GM12878 (cell line): ENCODE results near the gene MVB12B. TPM values are rescaled to one million over a fixed set of nuclear protein-coding genes. Genes with fewer than 3 reads are reported as not detected.

Experiments
- ATAC-seq: fragments of 200-7000 bp; cut with Tn5 transposase; 3 replicates; pipeline ENCODE4 v1.9.1; 2020; ENCODE audit warnings: mild to moderate bottlenecking, moderate library complexity
- BruUV-seq: library from RNA; stranded (reverse); fragments of 400-500 nt; replicated peaks from 2 replicates; lab custom pipeline; 2021; lab: Mats Ljungman, UMichigan
- CTCF ChIA-PET: fragments of 300-600 bp; sonication (Branson Sonifier 250); formaldehyde crosslinking; extraction: SDS; loops from one replicate; lab custom pipeline; 2021; ENCODE audit warnings: inconsistent platforms; lab: Yijun Ruan, JAX
- POLR2A ChIA-PET: fragments of 350-600 bp; formaldehyde crosslinking; extraction: SDS; loops from one replicate; lab custom pipeline; 2021; ENCODE audit warnings: inconsistent platforms; lab: Charles Lee
- RAD21 ChIA-PET: fragments of 300-600 bp; sonication (Branson Sonifier 250); formaldehyde crosslinking; loops from one replicate; lab custom pipeline; 2023; ENCODE audit warnings: antibody characterized with exemption; ENCODE audit not compliant: unreplicated experiment; lab: Charles Lee
- SMC1A ChIA-PET: fragments of 300-600 bp; sonication (Branson Sonifier 250); formaldehyde crosslinking; loops from one replicate; lab custom pipeline; 2023; ENCODE audit not compliant: unreplicated experiment, uncharacterized antibody; lab: Charles Lee
- DNase-seq: peaks from one replicate; pipeline ENCODE4 v3.0.0-alpha.2; 2011; ENCODE audit warnings: low read depth, low spot score
- FAIRE-seq: peaks from 3 replicates; lab custom pipeline; 2011; peaks lifted over from hg19 to GRCh38; lab: Jason Lieb, UNC
- H2AFZ ChIP-seq: 2 replicates; pipeline ENCODE4 v1.6.0; 2011; ENCODE audit warnings: low read depth, low read length, control low read depth; ENCODE audit not compliant: control insufficient read depth
- H3K27ac ChIP-seq: 2 replicates; pipeline ENCODE4 v1.5.1; 2011; ENCODE audit warnings: control low read depth; ENCODE audit not compliant: control insufficient read depth, insufficient read depth
- H3K27me3 ChIP-seq, 2 experiments: replicated peaks in 1 of 2; 2 replicates each; pipeline versions ENCODE4 v1.6.0 to v1.6.1; 2011; ENCODE audit warnings: low read length in 1 of 2; ENCODE audit not compliant: control insufficient read depth in 2 of 2, insufficient read depth in 2 of 2
- H3K36me3 ChIP-seq, 2 experiments: 2 replicates each; pipeline ENCODE4 v1.5.1; 2011; ENCODE audit warnings: low read length in 1 of 2; ENCODE audit not compliant: control insufficient read depth in 2 of 2, insufficient read depth in 2 of 2
- H3K4me1 ChIP-seq: 2 replicates; pipeline ENCODE4 v1.6.1; 2011; ENCODE audit warnings: mild to moderate bottlenecking, low read length, moderate library complexity, mixed read lengths; ENCODE audit not compliant: control insufficient read depth, insufficient read depth
- H3K4me2 ChIP-seq: 2 replicates; pipeline ENCODE4 v1.6.0; 2011; ENCODE audit warnings: control low read depth; ENCODE audit not compliant: control insufficient read depth, insufficient read depth
- H3K4me3 ChIP-seq: fragments of 200-600 bp; sonication (generic); 2 replicates; pipeline ENCODE4 v1.5.1; 2016
- H3K79me2 ChIP-seq: 2 replicates; pipeline ENCODE4 v1.6.0; 2011; ENCODE audit warnings: low read length; ENCODE audit not compliant: control insufficient read depth, insufficient read depth
- H3K9ac ChIP-seq: 2 replicates; pipeline ENCODE4 v1.8.0; 2011; ENCODE audit warnings: low read length, control low read depth, mixed read lengths; ENCODE audit not compliant: control insufficient read depth, insufficient read depth
- H3K9me3 ChIP-seq: replicated peaks from 3 replicates; pipeline ENCODE4 v1.5.1; 2011; ENCODE audit warnings: mild to moderate bottlenecking, low read length; ENCODE audit not compliant: control insufficient read depth, insufficient read depth
- H4K20me1 ChIP-seq: 2 replicates; pipeline ENCODE4 v1.6.0; 2011; ENCODE audit not compliant: control insufficient read depth, insufficient read depth
- BRCA1 ChIP-seq: IDR thresholded peaks from 2 replicates; pipeline ENCODE4 v1.6.1; 2011; ENCODE audit warnings: low read depth, low read length, improper control_type of control experiment
- POLR2AphosphoS5 ChIP-seq: IDR thresholded peaks from 2 replicates; pipeline ENCODE4 v1.6.1; 2011; ENCODE audit warnings: mild to moderate bottlenecking, low read length, inconsistent platforms
- SUZ12 ChIP-seq: fragments of 200-600 bp; sonication (generic); IDR thresholded peaks from one replicate; pipeline ENCODE4 v1.6.1; 2018; ENCODE audit warnings: antibody characterized with exemption, mild to moderate bottlenecking; ENCODE audit not compliant: unreplicated experiment
- WGBS: methylation state at CpG from one replicate; pipeline ENCODE4 v1.1.6; 2016; ENCODE audit warnings: low lambda C conversion rate; ENCODE audit not compliant: insufficient replicate concordance, insufficient coverage; ENCODE audit errors: missing lambda C conversion rate; 5-methylcytosine and 5-hydroxymethylcytosine counted together
- in situ Hi-C: fragments of 300-500 bp; cut with MboI; formaldehyde crosslinking; loops from 9 replicates; pipeline ENCODE4 v1.14.3; 2018; ENCODE audit warnings: mixed read lengths
- intact Hi-C: fragments of 100-400 bp; cut with micrococcal nuclease; formaldehyde crosslinking; loops from one replicate; pipeline ENCODE4 v1.14.2; 2022; ENCODE audit not compliant: unreplicated experiment
- polyA plus RNA-seq, 11 experiments: library from polyadenylated mRNA; depleted of rRNA in 4 of 11; unstranded in 6 of 11; stranded (reverse) in 5 of 11; fragments of >200 nt; fragmentation: Nextera tagmentation in 4 of 11; fragmentation: Illumina TruSeq in 1 of 11; extraction: Ambion mirVana in 4 of 11; extraction: Trizol in 1 of 11; gene quantifications; 1 replicate in 1 of 11; 2 replicates in 10 of 11; pipeline versions ENCODE4 v1.2.1 to v1.2.3, GENCODE V29; 2011 to 2016; ENCODE audit warnings: inconsistent platforms in 2 of 11, missing spikeins in 2 of 11, low read depth in 1 of 11
- total RNA-seq, 4 experiments: library from RNA; depleted of rRNA in 3 of 4; stranded (reverse); fragments of >200 nt in 3 of 4; fragmentation: Illumina TruSeq in 1 of 4; extraction: Trizol in 1 of 4; gene quantifications; 2 replicates each; pipeline versions ENCODE4 v1.2.1 to v1.2.3, GENCODE V29; 2013 to 2021
- TF ChIP-seq, protein P1 (sequence below): fragments of 450-650 bp; conservative IDR thresholded peaks from 2 replicates; pipeline ENCODE4 v1.6.1; 2017; ENCODE audit warnings: mild to moderate bottlenecking, moderate library complexity
- TF ChIP-seq, protein P2 (sequence below): fragments of 450-650 bp; IDR thresholded peaks from 2 replicates; pipeline ENCODE4 v1.6.1; 2016; ENCODE audit warnings: mild to moderate bottlenecking

MVB12B gene
- total and polyA plus RNA-seq, 10 of the 15 experiments (the other 5 are each of a cell fraction or from before 2014, with no cell fraction given): 0.08 TPM; not detected in 9

DNA sequence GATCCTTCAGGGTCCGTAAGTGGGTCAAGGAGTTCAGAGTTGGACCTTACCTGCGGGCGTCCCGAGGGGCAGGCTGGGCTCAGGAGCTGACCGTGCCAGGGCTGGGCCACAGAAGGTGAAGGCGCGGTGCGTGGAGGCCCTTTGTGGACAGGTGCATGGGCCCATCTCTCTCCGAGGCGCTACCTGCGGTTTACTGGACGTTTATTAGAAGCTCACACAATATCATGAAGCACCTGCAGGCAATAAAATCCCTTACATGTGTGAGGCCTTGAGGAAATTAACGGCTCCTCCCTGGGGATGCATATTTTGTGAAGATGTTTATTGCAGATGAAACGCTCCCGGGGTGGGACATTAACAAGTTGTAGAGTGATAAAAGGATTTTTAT lies 207.3 kb downstream of the MVB12B start:
- intact Hi-C loops: no loop called here
- WGBS: 11% methylated on average over 15 of the region's 15 CpGs
- Histone ChIP-seq H3K9ac (no peak overlapping the region), H3K9me3 (no peaks in the 10 kb centered on the region), H3K79me2 (no peaks in the 10 kb centered on the region), H2AFZ (no peak overlapping the region), H4K20me1 (no peaks in the 10 kb centered on the region; the same call in 1 of the 2 replicates), H3K4me2 (no peak overlapping the region), H3K27me3 (peaks cover 4 to 6% of the 10 kb centered on the region in 2 experiments), H3K27ac (no peak overlapping the region), H3K36me3 (no peaks in the 10 kb centered on the region), H3K4me1 (no peaks in the 10 kb centered on the region; the same call in 1 of the 2 replicates), H3K4me3 (no peak overlapping the region)
- TF ChIP-seq SUZ12: no peak
- TF ChIP-seq, protein P1, sequence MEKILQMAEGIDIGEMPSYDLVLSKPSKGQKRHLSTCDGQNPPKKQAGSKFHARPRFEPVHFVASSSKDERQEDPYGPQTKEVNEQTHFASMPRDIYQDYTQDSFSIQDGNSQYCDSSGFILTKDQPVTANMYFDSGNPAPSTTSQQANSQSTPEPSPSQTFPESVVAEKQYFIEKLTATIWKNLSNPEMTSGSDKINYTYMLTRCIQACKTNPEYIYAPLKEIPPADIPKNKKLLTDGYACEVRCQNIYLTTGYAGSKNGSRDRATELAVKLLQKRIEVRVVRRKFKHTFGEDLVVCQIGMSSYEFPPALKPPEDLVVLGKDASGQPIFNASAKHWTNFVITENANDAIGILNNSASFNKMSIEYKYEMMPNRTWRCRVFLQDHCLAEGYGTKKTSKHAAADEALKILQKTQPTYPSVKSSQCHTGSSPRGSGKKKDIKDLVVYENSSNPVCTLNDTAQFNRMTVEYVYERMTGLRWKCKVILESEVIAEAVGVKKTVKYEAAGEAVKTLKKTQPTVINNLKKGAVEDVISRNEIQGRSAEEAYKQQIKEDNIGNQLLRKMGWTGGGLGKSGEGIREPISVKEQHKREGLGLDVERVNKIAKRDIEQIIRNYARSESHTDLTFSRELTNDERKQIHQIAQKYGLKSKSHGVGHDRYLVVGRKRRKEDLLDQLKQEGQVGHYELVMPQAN: no peak
- TF ChIP-seq POLR2AphosphoS5: no peak
- TF ChIP-seq BRCA1: no peak
- DNase-seq: no peak
- ChIA-PET CTCF (no interaction called here), RAD21 (no interaction called here), SMC1A (no interaction called here), POLR2A (no interaction called here)
- no TSS peak for BruUV-seq
- no peak for ATAC-seq
- in situ Hi-C loops: no loop called here
- no peak for FAIRE-seq

DNA sequence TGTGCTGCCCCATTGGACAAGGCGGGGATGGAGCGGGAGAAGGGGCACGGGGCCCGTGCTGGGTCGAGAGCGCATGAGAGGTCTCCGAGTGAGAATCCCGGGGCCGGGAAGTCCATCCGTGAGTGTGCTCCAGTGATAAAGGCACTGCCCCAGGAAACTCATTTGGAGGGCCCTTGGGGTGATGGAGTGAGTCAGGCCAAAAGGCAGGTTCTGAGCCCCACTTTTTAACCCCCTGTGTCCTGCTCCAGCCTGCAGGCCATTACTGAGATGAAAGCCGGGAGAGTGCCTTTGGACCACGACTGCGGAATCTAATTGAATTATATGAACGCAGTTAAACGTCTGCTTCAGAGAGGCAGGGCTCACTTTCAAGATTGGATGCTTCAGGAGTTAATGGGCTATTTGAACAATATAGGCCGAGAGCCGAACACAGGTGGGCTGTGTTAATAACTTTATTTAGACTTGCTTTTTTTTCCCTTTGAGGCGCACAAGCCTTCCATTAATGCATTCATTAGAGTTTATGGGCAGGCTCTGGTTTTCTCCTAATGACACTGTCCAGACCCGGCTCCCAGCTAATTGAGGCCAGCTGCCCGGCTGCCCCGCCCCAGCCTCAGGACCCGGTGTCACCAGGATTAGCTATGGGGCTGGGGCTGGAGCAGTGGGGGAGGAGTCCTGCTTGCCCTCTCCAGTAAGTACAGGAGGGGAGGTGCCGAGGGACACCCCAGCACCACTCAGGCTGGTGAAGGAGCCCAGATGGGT lies 208.0 kb downstream of the MVB12B start:
- no peaks in the 10 kb centered on the region for H3K9me3 ChIP-seq
- ChIA-PET SMC1A (no interaction called here), RAD21 (no interaction called here), CTCF (no interaction called here), POLR2A (no interaction called here)
- BruUV-seq: no TSS peak
- H3K79me2 ChIP-seq: no peaks in the 10 kb centered on the region
- H3K9ac ChIP-seq: no peak overlapping the region
- TF ChIP-seq, protein P2, sequence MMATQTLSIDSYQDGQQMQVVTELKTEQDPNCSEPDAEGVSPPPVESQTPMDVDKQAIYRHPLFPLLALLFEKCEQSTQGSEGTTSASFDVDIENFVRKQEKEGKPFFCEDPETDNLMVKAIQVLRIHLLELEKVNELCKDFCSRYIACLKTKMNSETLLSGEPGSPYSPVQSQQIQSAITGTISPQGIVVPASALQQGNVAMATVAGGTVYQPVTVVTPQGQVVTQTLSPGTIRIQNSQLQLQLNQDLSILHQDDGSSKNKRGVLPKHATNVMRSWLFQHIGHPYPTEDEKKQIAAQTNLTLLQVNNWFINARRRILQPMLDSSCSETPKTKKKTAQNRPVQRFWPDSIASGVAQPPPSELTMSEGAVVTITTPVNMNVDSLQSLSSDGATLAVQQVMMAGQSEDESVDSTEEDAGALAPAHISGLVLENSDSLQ: no peak
- ATAC-seq: no peak
- H4K20me1 ChIP-seq: no peaks in the 10 kb centered on the region
- H3K27ac ChIP-seq: no peak overlapping the region
- in situ Hi-C loops: no loop called here
- H3K4me2 ChIP-seq: no peak overlapping the region
- H3K4me3 ChIP-seq: no peak overlapping the region
- no peak overlapping the region for H2AFZ ChIP-seq
- H3K36me3 ChIP-seq: no peaks in the 10 kb centered on the region
- FAIRE-seq: no peak
- DNase-seq: no peak
- intact Hi-C loops: no loop called here
- H3K4me1 ChIP-seq: no peaks in the 10 kb centered on the region; the same call in 1 of the 2 replicates
- WGBS: 65% methylated on average over 21 of the region's 23 CpGs
- peaks cover 3 to 4% of the 10 kb centered on the region in 2 experiments; a peak in 3 of 4 replicates for H3K27me3 ChIP-seq
